ENCODE results near the gene UROS.

Gene UROS

DNA sequence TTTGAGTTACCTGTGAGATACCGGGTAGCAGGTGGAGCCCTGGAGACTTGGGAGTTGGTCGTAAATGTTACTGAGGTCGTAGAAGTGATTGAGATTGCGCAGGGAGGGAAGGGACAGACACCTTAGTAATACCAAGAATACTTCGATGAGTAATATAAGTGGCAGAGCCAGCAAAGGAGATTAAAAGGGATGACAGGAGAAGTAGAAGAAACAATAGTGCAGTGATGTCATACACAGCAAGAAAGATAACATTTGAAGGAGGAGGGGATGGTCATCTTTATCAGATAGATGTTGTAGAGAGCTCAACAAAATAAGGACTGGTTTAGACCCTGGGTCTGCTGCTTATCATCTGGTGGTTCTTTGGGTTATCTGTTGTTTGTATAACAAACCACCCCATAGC is 5.3 kb upstream of the UROS start:
- DNase-seq = no peak

DNA sequence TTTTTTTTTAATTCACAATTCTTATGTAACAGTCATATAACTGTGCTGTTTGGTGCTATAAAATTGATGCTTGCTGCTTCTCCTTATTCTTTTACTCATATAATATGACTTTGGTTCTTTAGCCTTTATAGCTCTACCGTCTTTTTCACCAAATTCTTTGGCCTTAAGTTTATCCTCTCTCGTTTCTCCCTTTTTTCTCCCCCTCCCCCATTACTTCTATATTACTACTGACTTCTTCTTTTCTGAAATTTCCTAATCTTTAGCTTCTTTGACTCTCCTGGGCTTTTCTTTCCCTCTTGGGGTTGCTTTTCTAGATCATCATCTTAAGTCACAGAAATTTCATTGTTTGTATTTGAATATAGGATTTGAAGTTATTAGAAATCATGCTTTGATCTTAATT is 4.1 kb upstream of the UROS start:
- DNase-seq = no peak

DNA sequence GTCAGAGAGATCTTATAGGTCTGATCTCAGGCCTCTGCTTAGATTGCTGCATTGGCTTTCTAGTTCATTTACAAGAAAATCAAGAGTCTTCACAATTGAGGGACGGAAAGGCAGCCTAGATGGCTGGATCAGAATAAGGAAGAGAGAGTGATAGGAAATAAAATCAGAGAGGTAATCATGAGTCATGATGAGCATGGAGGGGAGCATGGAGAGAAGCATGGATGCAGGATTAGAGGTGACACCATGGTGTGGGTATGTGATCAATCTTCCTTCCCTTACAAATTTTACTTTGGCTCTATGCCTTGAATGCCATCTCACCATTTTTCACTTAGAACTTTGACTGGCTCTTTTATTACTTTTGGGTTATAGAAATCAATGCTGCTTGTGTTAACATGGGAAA is 1.7 kb upstream of the UROS start:
- no peak for DNase-seq

DNA sequence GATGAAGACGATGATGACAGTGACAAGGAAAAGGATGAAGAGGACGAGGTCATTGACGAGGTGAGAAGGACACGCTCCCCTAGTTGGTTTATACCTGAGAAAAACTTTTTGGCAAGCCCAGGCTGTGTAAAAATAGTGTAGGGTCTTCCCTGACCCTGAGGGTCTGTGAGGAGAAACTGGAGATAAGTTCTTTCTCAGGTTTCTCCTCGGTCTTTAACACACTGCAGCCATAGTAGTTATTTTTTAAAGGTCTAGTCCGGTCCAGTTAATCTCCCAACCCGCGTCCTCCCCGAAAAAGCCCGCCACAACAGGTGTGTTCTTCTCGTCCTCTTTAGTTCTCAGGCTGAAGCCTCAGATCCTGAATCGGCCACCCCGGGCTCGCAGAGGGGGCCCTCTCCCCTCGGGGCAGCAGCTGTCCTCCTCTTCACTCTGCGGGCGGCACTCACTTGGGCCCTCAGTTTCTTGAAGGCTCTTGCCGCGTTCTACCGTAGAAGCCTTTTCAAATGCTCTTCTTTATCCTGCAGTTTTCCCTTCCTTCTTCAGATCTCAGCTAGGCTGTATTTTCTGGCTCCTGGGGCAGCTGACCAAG is 699 bp upstream of the UROS start:
- DNase-seq = peak; percentile 66

DNA sequence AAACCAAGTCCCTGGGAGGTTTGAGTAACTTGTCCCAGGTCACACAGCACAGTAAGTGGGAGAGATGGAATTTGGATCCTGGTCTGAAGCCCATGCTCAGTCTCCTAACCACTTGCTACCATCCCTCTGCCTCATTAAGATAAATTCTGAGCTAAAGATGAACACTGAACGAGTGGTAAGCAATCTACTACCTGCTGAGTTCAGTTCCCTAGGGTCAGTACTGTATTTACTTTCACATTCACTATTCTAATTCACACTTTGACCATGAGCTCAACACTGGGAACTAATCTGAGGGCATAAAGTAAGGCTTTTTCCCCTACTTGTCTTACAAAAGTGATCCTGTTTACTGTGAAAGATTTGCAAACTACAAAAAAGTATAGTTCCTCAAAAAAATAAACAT is 2.4 kb downstream of the UROS start:
- no peak for DNase-seq

DNA sequence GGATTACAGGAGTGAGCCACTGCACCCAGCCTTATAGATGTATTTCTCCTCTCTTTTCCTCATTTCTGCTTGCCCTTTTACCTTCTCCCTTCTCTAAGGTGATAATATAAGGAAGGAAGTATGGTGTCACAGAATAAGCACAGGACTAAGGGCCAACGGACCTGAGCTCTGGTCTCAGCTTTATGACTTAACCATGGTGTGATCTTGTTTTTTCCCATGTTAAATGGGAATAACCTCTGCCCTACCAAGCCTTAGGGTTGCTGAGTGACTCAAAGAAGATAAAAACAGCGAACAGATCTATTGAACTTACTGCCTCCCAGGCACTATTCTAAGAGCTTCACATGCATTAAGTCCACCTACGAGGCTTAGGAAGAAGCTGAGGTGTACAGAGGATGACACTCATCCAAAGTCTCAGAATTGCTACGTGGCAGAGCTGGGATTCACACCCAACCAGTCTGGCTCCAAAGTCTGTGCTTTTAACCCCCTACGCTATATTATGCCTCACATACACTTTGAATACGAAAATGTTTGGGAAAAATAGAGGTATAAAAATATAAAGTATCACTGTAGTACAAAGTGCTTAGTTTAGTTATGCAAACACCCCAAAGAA is 5.6 kb downstream of the UROS start:
- DNase-seq = no peak

DNA sequence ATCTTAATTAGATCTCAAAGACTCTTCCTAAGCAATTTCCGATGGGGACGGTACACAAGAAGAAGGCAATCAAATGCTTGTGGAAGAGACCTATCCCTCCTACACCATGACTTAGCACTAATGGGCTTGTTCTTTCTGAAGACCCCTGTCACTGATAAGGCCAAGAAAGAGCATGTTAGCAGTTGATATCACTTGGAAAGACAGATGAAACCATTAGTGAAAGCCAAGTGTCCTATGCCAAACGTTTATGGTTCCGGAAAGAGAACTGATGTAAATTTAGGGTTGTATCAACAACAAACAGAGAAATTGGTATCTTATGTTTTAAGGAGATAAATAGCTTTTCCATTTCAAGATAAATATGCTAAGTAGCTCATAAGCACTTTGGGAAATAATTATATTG is 6.5 kb downstream of the UROS start:
- DNase-seq = no peak

DNA sequence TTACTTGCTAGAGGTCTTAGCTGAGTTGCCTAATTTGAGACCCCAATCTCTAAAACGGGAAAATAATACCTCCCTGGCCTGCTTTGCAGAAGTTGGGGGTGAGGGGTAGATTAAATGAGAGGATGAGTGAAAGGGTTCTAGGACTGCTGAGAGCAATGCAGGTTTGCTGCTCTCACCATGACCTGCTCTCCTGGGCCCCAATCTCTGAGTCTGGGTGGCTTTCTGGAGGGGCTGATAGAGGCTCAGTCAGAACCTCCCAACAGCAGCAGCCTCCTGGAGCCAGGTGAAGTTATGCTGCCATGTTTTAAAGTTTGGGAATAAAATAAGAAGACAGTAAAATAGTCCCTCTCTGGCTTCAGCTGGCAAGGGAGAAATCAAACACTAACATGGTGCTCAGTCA is 7.3 kb downstream of the UROS start:
- no peak for DNase-seq

DNA sequence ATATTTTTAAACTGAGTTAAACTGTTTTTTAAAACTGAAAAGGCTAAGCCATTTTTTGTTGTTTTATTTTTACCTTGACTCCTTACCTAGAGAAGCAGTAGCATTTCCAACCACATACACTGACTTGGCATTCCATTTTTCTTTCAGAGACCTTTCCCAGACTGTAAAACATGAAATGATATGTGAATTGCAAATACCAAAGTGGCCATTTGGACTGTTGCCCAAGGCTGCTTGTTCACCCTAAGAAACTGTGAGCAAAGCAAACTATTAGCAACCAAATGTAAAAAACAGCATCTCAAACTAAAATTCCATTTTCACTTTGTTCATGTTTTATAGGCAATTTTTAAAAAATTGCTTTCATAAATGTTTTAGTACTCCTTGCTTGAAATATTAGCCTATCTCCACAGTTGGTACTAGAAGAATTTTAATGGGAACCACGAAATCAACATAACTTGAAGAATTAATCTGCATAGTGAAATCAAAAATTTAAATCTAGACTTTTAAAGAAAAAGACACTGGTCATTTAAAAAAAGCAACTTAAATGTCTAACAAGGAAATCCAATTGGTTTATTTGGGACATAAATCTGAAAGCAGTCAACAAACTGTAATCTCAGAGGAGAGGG is 10.8 kb downstream of the UROS start:
- no peak for DNase-seq

DNA sequence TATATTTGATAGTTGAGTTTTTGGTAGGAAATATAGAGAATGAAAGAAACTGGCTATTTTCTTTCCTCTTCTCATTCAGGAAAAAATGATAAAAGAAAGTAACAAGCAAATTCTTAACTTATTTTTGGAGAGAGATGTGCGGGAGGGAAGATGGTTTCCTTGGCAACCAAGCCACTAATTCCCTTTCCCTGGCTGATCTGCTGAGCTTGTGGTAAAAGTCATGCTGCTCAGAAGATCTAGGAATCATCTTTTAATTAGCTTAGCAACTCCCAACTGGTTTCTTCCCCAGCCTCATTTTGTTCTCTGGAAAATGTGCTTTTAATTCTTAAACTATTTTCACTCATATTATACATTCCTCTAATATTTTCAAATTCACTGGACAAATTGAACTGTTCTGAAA is 11.8 kb downstream of the UROS start:
- no peak for DNase-seq

DNA sequence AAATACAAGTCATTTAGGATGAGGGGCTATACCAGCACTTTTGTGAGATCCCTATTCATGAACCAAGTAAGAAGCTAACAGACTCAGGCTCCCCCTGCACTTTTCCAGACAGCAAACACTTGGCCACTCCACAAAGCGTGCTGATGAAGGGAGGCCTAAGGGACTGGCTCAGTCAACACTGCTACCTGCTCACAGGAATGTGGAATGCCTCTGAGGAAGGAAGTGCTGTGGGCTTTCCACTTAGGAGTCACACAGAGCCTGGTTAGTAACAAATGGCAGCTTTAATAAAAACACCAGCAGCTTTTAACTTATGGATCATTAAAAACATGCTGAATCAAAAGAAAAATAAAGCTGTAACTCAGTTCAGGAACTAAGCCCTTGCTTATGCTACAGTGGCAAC is 15.0 kb downstream of the UROS start:
- no peak for DNase-seq

DNA sequence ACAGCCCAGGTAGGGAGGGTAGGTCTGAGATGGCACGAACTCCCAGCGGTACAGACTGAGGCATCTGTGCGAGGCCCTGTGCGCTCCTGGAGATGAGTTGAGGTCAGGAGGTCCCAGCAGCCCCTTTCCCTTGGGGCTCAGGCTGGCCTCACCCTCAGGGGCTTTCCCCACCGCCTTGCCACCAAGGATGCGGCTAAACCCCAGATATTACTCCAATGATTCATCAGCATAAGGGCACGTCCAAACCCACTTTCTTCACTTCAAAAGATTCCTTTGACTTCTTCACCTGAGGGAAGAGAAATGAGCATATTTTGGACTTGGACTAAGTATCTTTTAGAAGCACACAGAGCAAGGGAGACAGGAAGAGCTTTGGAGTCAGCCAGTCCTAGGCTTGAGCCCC is 20.3 kb downstream of the UROS start:
- no peak for DNase-seq

DNA sequence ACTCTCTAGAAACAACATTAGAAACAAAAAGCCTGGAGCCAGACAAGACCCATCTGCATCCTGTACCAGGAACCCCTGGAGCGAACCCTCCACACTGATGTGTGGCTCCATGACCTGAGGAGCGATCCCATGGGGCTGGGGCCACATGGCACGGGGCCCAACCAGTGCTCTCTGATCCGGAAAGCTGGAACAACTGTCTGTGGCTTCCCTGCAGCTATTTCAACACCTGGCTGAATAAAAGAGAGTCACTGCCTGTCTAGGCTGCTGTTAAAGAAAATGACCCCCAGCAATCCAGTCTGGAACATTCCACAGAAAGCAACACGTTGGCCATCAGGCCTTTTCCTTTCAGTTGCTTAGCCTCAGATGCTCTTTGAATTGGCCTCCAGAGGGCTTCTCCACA is 20.9 kb downstream of the UROS start:
- no peak for DNase-seq

DNA sequence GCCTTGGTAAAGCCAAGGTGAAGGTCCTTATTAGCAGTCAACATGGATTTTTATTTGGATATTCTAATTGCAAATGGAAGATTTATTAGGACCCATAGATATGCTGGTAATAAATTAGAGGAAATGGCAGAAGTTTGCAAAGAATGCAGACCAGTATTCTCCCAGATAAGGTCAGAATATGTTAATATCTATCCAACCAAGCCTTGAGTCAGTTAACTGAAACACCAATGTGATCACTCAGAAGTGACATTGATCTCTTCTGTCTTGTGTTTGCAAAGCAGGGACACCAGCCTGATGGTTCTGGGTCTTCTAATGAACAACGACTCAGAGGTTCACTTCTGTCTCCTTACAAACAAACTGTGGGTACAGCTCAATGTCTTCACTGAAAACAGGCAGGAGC is 21.5 kb downstream of the UROS start:
- no peak for DNase-seq

DNA sequence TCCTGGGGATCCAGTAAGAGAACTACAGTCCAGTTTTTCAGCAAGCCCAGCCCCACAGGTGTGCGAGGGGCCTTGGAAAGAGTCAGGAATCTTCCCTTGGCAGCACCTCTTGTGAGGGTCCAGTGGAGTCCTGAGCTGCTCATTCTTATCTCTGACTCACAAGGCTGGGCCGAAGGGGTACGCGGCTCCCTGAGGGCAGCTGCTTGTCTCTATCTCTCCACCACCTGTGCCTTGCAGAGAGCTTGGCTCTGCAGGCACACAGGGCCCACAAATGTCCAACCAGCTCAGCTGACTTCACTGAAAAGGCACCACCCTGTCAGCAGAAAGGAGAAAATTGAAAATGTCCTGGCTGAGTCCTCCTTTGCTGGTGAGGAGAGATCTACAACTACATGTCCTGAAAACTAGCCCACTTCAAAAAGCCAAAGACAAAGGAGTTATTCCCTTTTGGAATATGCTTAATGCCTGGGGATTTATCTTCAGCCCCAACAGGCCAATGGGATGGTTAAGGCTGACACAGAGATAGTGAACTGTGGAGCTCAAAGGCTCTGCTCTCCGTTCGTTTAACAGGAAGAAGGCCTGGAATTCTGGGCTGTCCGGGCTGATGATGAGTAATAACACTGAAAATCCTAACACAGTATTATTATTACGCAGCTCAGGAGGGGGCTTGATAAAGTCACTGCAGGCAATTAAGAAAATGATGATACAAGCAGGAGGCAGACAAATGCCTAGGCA is 23.4 kb downstream of the UROS start:
- no peak for DNase-seq

DNA sequence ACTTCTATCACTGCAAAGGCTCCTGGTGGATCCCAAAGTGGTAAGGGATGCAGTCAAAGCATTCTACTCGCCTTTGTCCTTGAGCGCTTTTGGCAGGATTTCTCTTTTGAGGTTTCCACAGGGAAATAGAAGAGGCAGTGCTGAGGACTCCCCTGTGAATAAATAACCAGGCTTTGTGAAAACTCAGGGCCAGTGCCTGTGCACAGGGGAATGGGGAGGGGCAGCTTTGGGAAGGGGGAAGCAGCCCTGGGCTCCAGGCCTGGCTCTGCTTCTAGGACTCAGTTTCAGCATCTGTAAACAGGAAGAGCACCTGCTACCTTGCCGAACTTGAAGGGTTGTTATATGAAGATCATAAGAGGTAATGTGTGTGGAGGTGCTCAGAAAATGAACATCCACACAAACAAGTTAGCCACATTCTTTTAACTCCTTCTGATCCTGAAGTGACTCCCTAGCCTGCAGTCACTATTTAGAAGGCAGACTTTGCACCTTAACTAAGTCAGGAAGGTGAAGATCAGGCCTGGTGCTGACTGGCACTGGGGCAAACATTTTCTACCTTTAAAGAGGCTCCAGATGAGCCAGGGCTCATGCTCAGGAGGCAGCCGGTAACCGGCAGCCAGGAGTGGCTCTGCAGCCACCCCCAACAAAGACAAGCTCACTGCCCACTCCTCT is 24.9 kb downstream of the UROS start:
- DNase-seq = no peak

DNA sequence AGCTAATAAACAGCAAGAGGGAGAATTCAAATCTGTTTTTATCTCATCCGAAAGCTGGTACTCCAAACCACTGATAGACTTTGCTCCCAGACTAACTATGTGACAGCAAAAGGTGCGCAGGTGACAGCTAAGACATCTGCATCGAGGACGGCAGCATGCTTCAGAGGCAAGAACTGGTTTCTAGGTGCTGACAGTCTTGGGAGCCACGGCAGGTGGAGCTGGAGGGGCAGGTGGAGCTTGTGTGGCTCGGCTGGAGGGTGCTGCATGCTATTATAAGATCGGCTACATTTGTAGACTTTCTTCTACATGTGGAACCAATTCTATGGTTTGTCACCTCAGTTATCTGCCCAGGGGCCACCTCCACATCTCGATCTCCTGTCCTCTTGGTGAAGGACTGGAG is 25.6 kb downstream of the UROS start:
- DNase-seq = no peak

DNA sequence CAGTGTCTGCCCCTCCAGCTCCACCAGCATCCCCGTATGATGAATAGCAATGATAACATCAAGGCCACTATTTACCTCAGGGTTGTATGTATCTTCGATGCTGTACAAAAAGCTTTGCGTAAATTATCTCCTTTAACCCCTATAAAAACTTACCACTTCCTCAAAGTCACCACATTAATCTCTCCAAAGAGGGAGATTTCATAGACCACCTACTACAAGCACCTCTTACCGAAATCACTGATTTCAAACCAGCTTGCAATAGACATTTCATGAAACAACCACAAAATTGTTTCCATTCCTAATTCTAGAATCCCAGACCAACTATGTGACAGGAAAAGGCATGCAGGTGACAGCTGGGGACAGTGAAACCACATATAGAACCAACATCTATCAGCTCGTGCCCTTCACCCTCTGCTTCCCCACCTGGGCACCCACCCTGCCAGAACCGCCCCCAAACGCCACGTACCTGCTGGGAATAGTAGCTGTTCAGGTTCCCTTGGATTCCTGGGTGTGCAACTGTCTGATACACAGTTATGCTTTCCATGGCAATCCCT is 27.3 kb downstream of the UROS start:
- no peak for DNase-seq

DNA sequence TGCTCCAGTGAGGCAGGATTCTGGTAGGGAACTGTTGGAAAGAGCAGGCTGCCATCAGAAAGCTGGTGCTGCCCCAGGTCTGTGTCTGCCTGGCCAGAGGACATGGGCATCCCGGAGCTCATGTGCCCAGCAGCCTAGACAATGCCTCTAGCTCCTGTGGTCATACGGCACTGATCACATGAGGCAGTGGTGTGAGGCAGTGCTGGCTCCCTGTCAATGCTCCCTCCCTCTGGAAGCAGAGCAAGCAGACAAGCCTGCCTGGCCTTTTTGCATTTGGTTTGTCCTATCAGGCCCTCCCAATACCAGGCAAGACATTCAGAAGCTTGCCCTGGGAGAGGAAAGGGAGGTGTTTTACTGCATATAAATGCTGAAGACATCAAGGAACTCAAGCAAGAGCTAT is 27.9 kb downstream of the UROS start:
- no peak for DNase-seq

DNA sequence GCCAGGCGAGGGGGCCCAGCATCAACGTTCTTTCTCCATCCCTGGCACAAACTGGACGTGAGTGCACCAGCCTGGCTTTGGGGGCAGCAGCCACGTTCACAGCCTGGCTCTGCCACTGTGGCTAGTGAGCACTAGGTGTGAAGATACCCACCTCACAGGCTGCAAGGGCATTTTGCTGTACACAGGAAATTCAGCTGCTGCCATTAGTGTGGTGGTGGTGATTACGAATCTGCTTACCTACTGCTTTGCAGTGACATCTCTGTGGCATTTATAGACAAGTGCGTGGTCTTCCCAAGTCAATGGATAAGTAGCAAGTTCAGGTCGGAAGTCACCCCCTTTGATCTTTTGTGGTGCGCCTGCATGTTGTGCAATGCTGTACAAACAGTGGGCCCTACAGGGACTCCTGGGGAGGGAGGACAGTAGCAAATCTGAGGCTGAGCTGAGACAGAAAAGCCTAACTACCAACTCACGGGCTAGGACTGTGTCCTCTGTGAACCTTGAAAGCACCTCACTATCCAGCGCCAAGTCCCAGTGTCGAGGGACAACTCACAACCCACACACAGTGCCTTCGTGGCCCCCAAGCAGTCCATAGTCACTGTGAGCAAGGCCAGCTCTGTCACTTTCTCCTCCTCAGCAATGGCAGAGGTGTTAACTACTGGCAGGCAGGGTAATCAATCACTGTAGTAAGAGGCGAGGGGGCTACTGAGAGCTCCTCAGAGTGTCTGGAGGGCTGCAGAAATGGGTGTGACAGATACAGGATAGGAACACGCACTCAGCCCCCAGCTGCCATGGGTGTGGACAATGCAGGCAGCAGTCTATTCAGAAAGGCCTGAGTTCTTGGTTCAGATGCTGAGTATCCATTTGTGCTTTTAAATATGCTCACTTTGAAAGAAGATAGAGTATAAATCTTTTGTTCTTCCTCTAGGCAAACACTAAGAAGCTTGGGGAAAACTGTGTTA is 30.4 kb downstream of the UROS start:
- no peak for DNase-seq

DNA sequence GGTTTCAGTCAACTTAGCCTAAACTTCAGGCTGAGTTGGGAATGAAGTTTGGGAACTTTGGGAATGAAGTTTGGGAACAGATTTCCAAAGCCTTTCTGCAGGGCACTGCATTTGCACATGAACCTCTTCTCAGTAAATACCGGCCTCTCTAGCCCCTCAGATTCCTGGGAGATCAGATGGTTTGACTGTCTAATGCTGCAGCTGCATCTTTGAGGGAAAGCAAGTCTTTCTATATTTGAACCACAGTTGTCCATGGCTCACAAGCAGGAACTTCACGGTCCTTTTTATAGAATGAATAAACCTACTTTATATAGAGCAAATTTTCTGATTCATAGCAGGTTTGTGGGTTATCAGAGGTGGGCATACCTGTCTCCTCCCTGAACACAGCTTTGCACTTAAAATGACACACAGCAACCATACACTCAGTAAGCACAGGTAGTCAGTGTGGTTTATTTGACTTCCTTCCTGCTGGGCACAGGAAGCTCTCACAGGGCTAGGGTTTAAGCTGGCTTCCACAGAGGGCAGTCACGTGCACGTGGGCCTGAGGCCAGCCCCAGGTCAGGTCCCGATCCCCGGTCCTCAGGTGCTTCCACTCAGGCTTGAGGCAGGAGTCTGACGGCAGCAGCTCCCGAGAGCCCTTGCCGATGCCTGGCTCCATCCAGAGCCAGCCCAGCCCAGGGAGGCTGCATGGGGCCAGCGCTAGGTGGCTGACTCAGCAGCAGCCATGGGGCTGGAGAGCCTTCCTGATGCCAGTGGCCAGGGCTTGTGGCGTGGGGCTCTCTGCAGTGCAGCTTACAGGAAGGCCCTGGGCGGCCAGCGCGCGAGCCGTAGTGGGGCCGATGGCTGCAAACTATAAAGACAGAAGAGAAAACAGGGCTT is 34.7 kb downstream of the UROS start:
- peak; percentile 48 for DNase-seq
